Stimulated activated naive CD8-positive, alpha-beta T cell treated with anti-CD3 and anti-CD28 coated beads, Interleukin-15, Interleukin-2, amounts not matched to agents 100 U/mL and 50 U/mL, for 24 hours (primary cell): ENCODE results near the gene FHOD3.

ENCODE experiments used
- ATAC-seq: fragments of 150-1000 bp; cut with Tn5 transposase; one replicate; pipeline ENCODE4 v1.10.0; 2021
- DNase-seq: peaks from one replicate; pipeline ENCODE4 v3.0.0; 2021

The FHOD3 gene

GRCh38 chr18:36322734-36323133 is 25.2 kb downstream of the FHOD3 start:
- DNase-seq (no peak), ATAC-seq (no peak)

GRCh38 chr18:36323421-36323820 is 25.9 kb downstream of the FHOD3 start:
- DNase-seq = no peak
- no peak for ATAC-seq

- no peak for ATAC-seq
- no peak for DNase-seq
These were observed 28.3 kb downstream of the FHOD3 start for GRCh38 chr18:36325846-36326245.

- ATAC-seq = no peak
- DNase-seq = no peak
These were observed 29.3 kb downstream of the FHOD3 start for GRCh38 chr18:36326771-36327170.

- no peak for DNase-seq
- peak; percentile 16 for ATAC-seq
These were observed 30.1 kb downstream of the FHOD3 start for GRCh38 chr18:36327352-36328316.

- DNase-seq (no peak), ATAC-seq (no peak)
These were observed 30.9 kb downstream of the FHOD3 start for GRCh38 chr18:36328385-36328858.

GRCh38 chr18:36328916-36329315 is 31.4 kb downstream of the FHOD3 start:
- DNase-seq (no peak), ATAC-seq (no peak)

GRCh38 chr18:36329684-36330434 is 32.3 kb downstream of the FHOD3 start:
- no peak for DNase-seq

GRCh38 chr18:36330435-36331052 is 33.0 kb downstream of the FHOD3 start:
- DNase-seq (no peak), ATAC-seq (no peak)

More at GRCh38 chr18:36329684-36330434, 32.3 kb downstream of the FHOD3 start:
- no peak for ATAC-seq

- no peak for ATAC-seq
- DNase-seq = no peak
These were observed 34.0 kb downstream of the FHOD3 start for GRCh38 chr18:36331521-36331971.

- no peak for DNase-seq
- no peak for ATAC-seq
These were observed 35.9 kb downstream of the FHOD3 start for GRCh38 chr18:36333414-36333813.

- DNase-seq = no peak
- no peak for ATAC-seq
These were observed 37.3 kb downstream of the FHOD3 start for GRCh38 chr18:36334798-36335197.

GRCh38 chr18:36335476-36336279 is 38.2 kb downstream of the FHOD3 start:
- DNase-seq (no peak), ATAC-seq (no peak)

GRCh38 chr18:36337679-36338402 is 40.3 kb downstream of the FHOD3 start:
- ATAC-seq = no peak
- no peak for DNase-seq

- no peak for DNase-seq
- ATAC-seq = no peak
These were observed 41.0 kb downstream of the FHOD3 start for GRCh38 chr18:36338403-36338933.

- ATAC-seq (no peak), DNase-seq (no peak)
These were observed 42.7 kb downstream of the FHOD3 start for GRCh38 chr18:36340246-36340645.

GRCh38 chr18:36341944-36342343 is 44.4 kb downstream of the FHOD3 start:
- DNase-seq (no peak), ATAC-seq (no peak)

GRCh38 chr18:36348331-36348730 is 50.8 kb downstream of the FHOD3 start:
- no peak for ATAC-seq
- DNase-seq = no peak

- DNase-seq = no peak
- no peak for ATAC-seq
These were observed 51.5 kb downstream of the FHOD3 start for GRCh38 chr18:36348971-36349417.

- ATAC-seq (no peak), DNase-seq (no peak)
These were observed 52.0 kb downstream of the FHOD3 start for GRCh38 chr18:36349552-36349951.

- ATAC-seq (no peak), DNase-seq (no peak)
These were observed 52.7 kb downstream of the FHOD3 start for GRCh38 chr18:36350251-36350651.
